ENCODE data around the gene WNK4. TPM values are rescaled to one million over a fixed set of nuclear protein-coding genes. Genes with fewer than 3 reads are reported as not detected.

WNK4 gene
- total RNA-seq, 1 experiment from 2014 or later: 2.6 TPM

GRCh38 chr17:42744806-42745617 is 35.4 kb upstream of the WNK4 start, which contains the start of gene EZH1:
EZH1 (minus strand) TSS chr17:42745040; CDS start chr17:42728941, 16,099 bp downstream.
- peak; percentile 98 for DNase-seq
- Histone ChIP-seq H3K14ac (ENCODE audit: insufficient read depth, low read length) (peak within 1 kb of the TSS; percentile 81), H3K27me3 (ENCODE audit: insufficient read depth, low read length) (peaks cover 2% of the 10 kb centered on the region; the same call in 1 of the 2 replicates), H3K9me3 (ENCODE audit: control insufficient read depth, low read depth, low read length) (no peaks in the 10 kb centered on the region), H4K8ac (replicated peaks; ENCODE audit: insufficient read length, low read depth, low read length) (no peak within 1 kb of the TSS), H2BK120ac (ENCODE audit: low read depth, low read length, poor library complexity, severe bottlenecking) (no peak within 1 kb of the TSS), H3K18ac (ENCODE audit: insufficient read length, low read depth, low read length) (peak within 1 kb of the TSS; percentile 69), H3K4me1 (ENCODE audit: insufficient read depth, low read length) (peaks cover 2% of the 10 kb centered on the region; the same call in 1 of the 2 replicates), H2BK15ac (ENCODE audit: low read depth, low read length) (no peak within 1 kb of the TSS), H2BK5ac (ENCODE audit: insufficient read length, low read length) (no peak within 1 kb of the TSS), H3K79me1 (ENCODE audit: insufficient read depth, low read depth, low read length, poor library complexity, severe bottlenecking) (no peaks in the 10 kb centered on the region), H3T11ph (ENCODE audit: low read length) (no peak within 1 kb of the TSS), H3K23ac (ENCODE audit: insufficient read length, low read depth, low read length) (no peak within 1 kb of the TSS), H4K5ac (ENCODE audit: insufficient read length, low read depth, low read length) (no peak within 1 kb of the TSS), H3K4ac (ENCODE audit: low read depth, low read length) (no peak within 1 kb of the TSS), H2AFZ (ENCODE audit: low read length) (no peak within 1 kb of the TSS), H2AK5ac (ENCODE audit: insufficient read length, low read length) (no peak within 1 kb of the TSS), H3K79me2 (ENCODE audit: insufficient read depth, low read length) (no peaks in the 10 kb centered on the region), H3K56ac (ENCODE audit: insufficient read length, low read depth, low read length) (no peak within 1 kb of the TSS), H2BK12ac (ENCODE audit: insufficient read length, low read depth, low read length) (no peak within 1 kb of the TSS), H3K9ac (ENCODE audit: extremely low read depth, insufficient read length, low read length) (peak within 1 kb of the TSS; percentile 72), H3K27ac (ENCODE audit: insufficient read length, low read depth, low read length) (peak within 1 kb of the TSS; percentile 14), H4K20me1 (ENCODE audit: control insufficient read depth, insufficient read depth, insufficient read length) (no peaks in the 10 kb centered on the region), H2BK20ac (ENCODE audit: low read depth, low read length, poor library complexity, severe bottlenecking) (no peak within 1 kb of the TSS), H4K91ac (ENCODE audit: insufficient read length, low read depth, low read length) (no peak within 1 kb of the TSS), H3K23me2 (ENCODE audit: insufficient read length, low read depth, low read length, poor library complexity, severe bottlenecking) (peaks cover 6% of the 10 kb centered on the region), H3K4me2 (ENCODE audit: insufficient read depth, insufficient read length, low read length) (peak within 1 kb of the TSS; percentile 81)
- Mint-ChIP-seq H3K4me3 (peak within 1 kb of the TSS; percentile 88 to 91), H3K9me3 (peaks cover 4 to 8% of the 10 kb centered on the region in 2 experiments; a peak in 4 of 5 replicates), H3K27me3 (ENCODE audit: low read depth) (peaks cover 29% of the 10 kb centered on the region), H3K36me3 (ENCODE audit: insufficient read depth in 1 of 3, low read depth in 3 of 3) (no peaks in the 10 kb centered on the region; a peak in 1 of 7 replicates), H3K4me1 (peaks cover 37% of the 10 kb centered on the region in 2 experiments), H3K27ac (peak within 1 kb of the TSS; percentile 82 to 99 (median 97))
- no CpG with 5 or more reads among the region's 50 CpGs for WGBS (ENCODE audit: extremely low coverage, insufficient read length, low lambda C conversion rate)
- TF ChIP-seq CTCF (conservative IDR thresholded peaks at IDR 0.05): no peak

Measured in H9 (cell line).